ENCODE measurements around the gene LAD1. TPM values are rescaled to one million over a fixed set of nuclear protein-coding genes. Genes with fewer than 3 reads are reported as not detected.

The LAD1 gene, protein sequence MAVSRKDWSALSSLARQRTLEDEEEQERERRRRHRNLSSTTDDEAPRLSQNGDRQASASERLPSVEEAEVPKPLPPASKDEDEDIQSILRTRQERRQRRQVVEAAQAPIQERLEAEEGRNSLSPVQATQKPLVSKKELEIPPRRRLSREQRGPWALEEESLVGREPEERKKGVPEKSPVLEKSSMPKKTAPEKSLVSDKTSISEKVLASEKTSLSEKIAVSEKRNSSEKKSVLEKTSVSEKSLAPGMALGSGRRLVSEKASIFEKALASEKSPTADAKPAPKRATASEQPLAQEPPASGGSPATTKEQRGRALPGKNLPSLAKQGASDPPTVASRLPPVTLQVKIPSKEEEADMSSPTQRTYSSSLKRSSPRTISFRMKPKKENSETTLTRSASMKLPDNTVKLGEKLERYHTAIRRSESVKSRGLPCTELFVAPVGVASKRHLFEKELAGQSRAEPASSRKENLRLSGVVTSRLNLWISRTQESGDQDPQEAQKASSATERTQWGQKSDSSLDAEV
- total RNA-seq (1 to 10 TPM in 2 of 5 donors, under 1 TPM in 1, not detected in 2; 0.53 to 1.7 (median 1.1) TPM), total RNA-seq (0 to 4.6 (median 0.28) reads per million in 29 experiments)
- total RNA-seq (2013), result 0.22 TPM

GRCh38 chr1:201399018-201399351, at the start of gene LAD1:
Gene LAD1, minus strand, starts transcription at chr1:201399324. Its CDS starts 18 bp downstream, at chr1:201399306.
- ATAC-seq (replicated peaks in 1 of 4) (no peak), DNase-seq (no peak)
- H3K27me3 ChIP-seq (replicated peaks in 1 of 2; ENCODE audit: control insufficient read depth in 2 of 2, extremely low read depth in 1 of 2, insufficient read depth in 2 of 2, low read length in 1 of 2), result peaks cover 10 to 55% of the 10 kb centered on the region in 2 experiments
- H3K36me3 ChIP-seq (ENCODE audit: control insufficient read depth in 2 of 2, extremely low read depth in 1 of 2, insufficient read depth in 1 of 2, low read length in 1 of 2), result no peaks in the 10 kb centered on the region
- Mint-ChIP-seq H3K27ac (peak within 1 kb of the TSS in 1 of 2 donors; percentile 34), H3K4me1 (peaks cover 0 to 8% (median 4%) of the 10 kb centered on the region in 3 donors), H3K27me3 (peaks cover 29 to 46% of the 10 kb centered on the region in 2 donors), H3K36me3 (no peaks in the 10 kb centered on the region), H3K9me3 (no peaks in the 10 kb centered on the region), H3K4me3 (peak within 1 kb of the TSS in 1 of 3 donors; percentile 7)
- POLR2A ChIA-PET, result no interaction called here
- peaks cover 0 to 4% of the 10 kb centered on the region in 2 experiments for H3K4me1 ChIP-seq (ENCODE audit: control insufficient read depth in 1 of 2, extremely low read depth in 1 of 2, insufficient read depth in 2 of 2, low read length in 2 of 2)
- CTCF ChIA-PET, result no interaction called here
- H3K9me3 ChIP-seq, result no peaks in the 10 kb centered on the region
- WGBS (ENCODE audit: insufficient coverage), result 16% methylated on average over 25 of the region's 25 CpGs
- no peak within 1 kb of the TSS for H3K27ac ChIP-seq (ENCODE audit: low read length)
- no peak within 1 kb of the TSS for H3K4me3 ChIP-seq (ENCODE audit: control insufficient read depth in 1 of 2, extremely low read depth in 1 of 2, low read length in 1 of 2)

DNA sequence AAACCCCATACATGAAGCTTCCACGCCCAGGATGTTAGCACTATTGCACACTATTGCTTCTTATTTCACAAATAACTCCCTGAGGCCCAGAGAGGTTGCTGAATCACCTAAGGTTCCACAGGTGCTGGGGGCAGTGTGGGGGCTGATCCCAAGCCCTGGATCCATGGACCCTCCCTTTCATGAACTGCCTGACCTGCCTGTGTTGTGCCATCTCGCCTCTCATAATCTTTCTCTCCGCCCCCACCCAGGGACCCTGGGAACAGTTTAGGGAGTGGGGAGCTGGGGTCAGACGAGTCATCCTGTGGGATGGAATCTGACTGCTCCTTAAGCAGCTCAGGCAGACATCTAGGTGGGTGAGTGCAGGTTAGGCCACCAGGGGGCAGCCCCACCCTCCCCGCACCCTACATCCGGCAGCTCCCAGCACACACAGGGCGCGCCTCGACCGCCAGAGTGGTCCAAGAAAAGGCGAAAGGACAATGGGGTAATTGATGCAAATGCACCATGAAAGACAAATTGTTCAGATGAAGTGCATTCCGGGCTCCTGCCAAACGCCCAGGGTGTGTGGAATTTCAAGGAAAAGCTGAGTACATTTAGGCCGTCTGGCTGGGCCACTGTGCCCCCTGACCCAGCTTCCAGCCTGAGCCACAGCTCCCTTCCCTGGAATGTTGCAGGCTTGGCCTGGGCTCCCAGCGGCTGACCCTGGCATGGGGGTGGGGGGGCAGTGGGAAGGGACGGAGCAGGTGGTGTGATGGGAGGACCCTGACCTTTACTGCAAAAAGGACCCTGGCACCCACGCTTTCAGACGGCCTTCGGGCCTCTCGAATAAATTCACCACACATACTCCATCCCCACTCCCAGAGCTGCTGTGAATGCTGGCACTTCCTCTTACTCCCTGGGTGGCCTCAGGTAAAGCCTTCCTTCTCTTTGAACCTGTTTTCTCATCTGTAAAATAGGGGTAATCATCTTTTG, 49.1 kb upstream of the LAD1 start:
- DNase-seq (peak in 33 of 35 experiments; percentile 14 to 74 (median 43)), ATAC-seq (replicated peaks in 1 of 4) (peak; percentile 82 to 93 (median 86))
- Histone ChIP-seq H3K4me1 (ENCODE audit: control insufficient read depth in 1 of 2, extremely low read depth in 1 of 2, insufficient read depth in 2 of 2, low read length in 2 of 2) (peaks cover 0 to 9% of the 10 kb centered on the region in 2 experiments), H3K4me3 (ENCODE audit: control insufficient read depth in 1 of 2, extremely low read depth in 1 of 2, low read length in 1 of 2) (no peak overlapping the region), H3K27ac (ENCODE audit: low read length) (no peak overlapping the region), H3K27me3 (replicated peaks in 1 of 2; ENCODE audit: control insufficient read depth in 2 of 2, extremely low read depth in 1 of 2, insufficient read depth in 2 of 2, low read length in 1 of 2) (peaks cover 0 to 26% of the 10 kb centered on the region in 2 experiments), H3K36me3 (ENCODE audit: control insufficient read depth in 2 of 2, extremely low read depth in 1 of 2, insufficient read depth in 1 of 2, low read length in 1 of 2) (no peaks in the 10 kb centered on the region), H3K9me3 (no peaks in the 10 kb centered on the region)
- Mint-ChIP-seq H3K27me3 (peaks cover 16 to 17% of the 10 kb centered on the region in 2 donors), H3K4me1 (peaks cover 0 to 5% (median 3%) of the 10 kb centered on the region in 3 donors), H3K27ac (no peak overlapping the region), H3K36me3 (no peaks in the 10 kb centered on the region), H3K9me3 (peaks cover 0 to 4% (median 0%) of the 10 kb centered on the region in 3 donors), H3K4me3 (no peak overlapping the region)
- ChIA-PET POLR2A (no interaction called here), CTCF (interaction anchor here (0.6 to 2.7 kb wide), 20 partner anchors 13 to 1657 kb away, joined by 3 to 22 read pairs (median 4); no protein-coding TSS in a partner anchor)
- 54% methylated on average over 5 of the region's 20 CpGs for WGBS (ENCODE audit: insufficient coverage)

DNA sequence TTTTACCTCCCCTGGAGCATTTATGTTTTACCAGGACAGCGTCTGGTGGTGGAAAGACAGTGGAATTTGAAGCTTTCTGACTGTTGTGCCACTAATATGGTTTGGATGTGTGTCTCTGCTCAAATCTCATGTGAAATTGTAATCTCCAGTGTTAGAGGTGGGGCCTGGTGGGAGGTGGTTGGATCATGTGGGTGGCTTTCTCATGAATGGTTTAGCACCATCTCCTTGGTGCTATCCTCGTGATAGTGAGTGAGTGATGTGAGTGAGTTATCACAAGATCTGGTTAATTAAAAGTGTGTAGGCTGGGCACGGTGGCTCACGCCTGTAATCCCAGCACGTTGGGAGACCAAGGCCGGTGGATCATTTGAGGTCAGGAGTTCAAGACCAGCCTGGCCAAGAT, 46.2 kb upstream of the LAD1 start:
- peaks cover 0 to 18% of the 10 kb centered on the region in 2 experiments for H3K27me3 ChIP-seq (replicated peaks in 1 of 2; ENCODE audit: control insufficient read depth in 2 of 2, extremely low read depth in 1 of 2, insufficient read depth in 2 of 2, low read length in 1 of 2)
- no peak overlapping the region for H3K27ac ChIP-seq (ENCODE audit: low read length)
- Mint-ChIP-seq H3K36me3 (no peaks in the 10 kb centered on the region), H3K9me3 (peaks cover 0 to 4% (median 0%) of the 10 kb centered on the region in 3 donors), H3K4me3 (no peak overlapping the region), H3K27ac (no peak overlapping the region), H3K27me3 (peaks cover 10 to 18% of the 10 kb centered on the region in 2 donors), H3K4me1 (peaks cover 0 to 5% (median 3%) of the 10 kb centered on the region in 3 donors)
- no peaks in the 10 kb centered on the region for H3K9me3 ChIP-seq
- ChIA-PET CTCF (interaction anchor here (0.5 to 0.6 kb wide), 2 partner anchors 111 to 117 kb away, joined by 3 to 5 read pairs; no protein-coding TSS in a partner anchor), POLR2A (no interaction called here)
- no peak for DNase-seq
- ATAC-seq (replicated peaks in 1 of 4), result no peak
- H3K4me3 ChIP-seq (ENCODE audit: control insufficient read depth in 1 of 2, extremely low read depth in 1 of 2, low read length in 1 of 2), result no peak overlapping the region
- peaks cover 0 to 7% of the 10 kb centered on the region in 2 experiments for H3K4me1 ChIP-seq (ENCODE audit: control insufficient read depth in 1 of 2, extremely low read depth in 1 of 2, insufficient read depth in 2 of 2, low read length in 2 of 2)
- no peaks in the 10 kb centered on the region for H3K36me3 ChIP-seq (ENCODE audit: control insufficient read depth in 2 of 2, extremely low read depth in 1 of 2, insufficient read depth in 1 of 2, low read length in 1 of 2)
- WGBS (ENCODE audit: insufficient coverage), result 64% methylated on average over 2 of the region's 6 CpGs

DNA sequence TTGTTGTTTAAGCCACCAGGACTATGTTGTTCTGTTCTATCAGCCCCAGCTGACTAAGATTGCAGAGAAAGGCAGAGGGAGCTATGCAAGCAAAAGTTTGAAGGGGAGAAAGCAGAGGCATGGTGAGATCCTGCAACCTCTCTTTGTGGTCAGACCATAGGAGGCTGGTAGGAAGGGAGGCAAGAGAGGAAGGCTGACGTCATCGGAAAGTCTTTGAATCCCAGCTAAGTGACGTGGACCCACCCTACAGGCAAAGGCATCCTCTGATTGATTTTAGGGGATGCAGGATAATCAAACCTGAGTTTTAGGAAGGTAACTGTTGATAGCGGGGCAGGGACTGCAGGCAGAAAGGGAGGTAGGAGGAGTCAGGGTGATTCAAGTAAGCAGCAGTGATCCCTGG, 45.7 kb upstream of the LAD1 start:
- Histone ChIP-seq H3K36me3 (ENCODE audit: control insufficient read depth in 2 of 2, extremely low read depth in 1 of 2, insufficient read depth in 1 of 2, low read length in 1 of 2) (no peaks in the 10 kb centered on the region), H3K27ac (ENCODE audit: low read length) (no peak overlapping the region), H3K27me3 (replicated peaks in 1 of 2; ENCODE audit: control insufficient read depth in 2 of 2, extremely low read depth in 1 of 2, insufficient read depth in 2 of 2, low read length in 1 of 2) (peaks cover 0 to 18% of the 10 kb centered on the region in 2 experiments), H3K4me1 (ENCODE audit: control insufficient read depth in 1 of 2, extremely low read depth in 1 of 2, insufficient read depth in 2 of 2, low read length in 2 of 2) (peaks cover 0 to 7% of the 10 kb centered on the region in 2 experiments), H3K9me3 (no peaks in the 10 kb centered on the region), H3K4me3 (ENCODE audit: control insufficient read depth in 1 of 2, extremely low read depth in 1 of 2, low read length in 1 of 2) (no peak overlapping the region)
- no peak overlapping the region for H3K27ac Mint-ChIP-seq
- H3K4me1 Mint-ChIP-seq, result peaks cover 0 to 5% (median 3%) of the 10 kb centered on the region in 3 donors
- DNase-seq (no peak), ATAC-seq (replicated peaks in 1 of 4) (no peak)
- no peak overlapping the region for H3K4me3 Mint-ChIP-seq
- H3K27me3 Mint-ChIP-seq, result peaks cover 7 to 14% of the 10 kb centered on the region in 2 donors
- peaks cover 0 to 4% (median 0%) of the 10 kb centered on the region in 3 donors for H3K9me3 Mint-ChIP-seq
- no CpG with 5 or more reads among the region's 4 CpGs for WGBS (ENCODE audit: insufficient coverage)
- no peaks in the 10 kb centered on the region for H3K36me3 Mint-ChIP-seq
- POLR2A ChIA-PET, result no interaction called here
- CTCF ChIA-PET, result interaction anchor here in 1 of 2 donors (0.6 kb wide), 1 partner anchor 111 kb away, joined by 5 read pairs; no protein-coding TSS in a partner anchor

GRCh38 chr1:201443747-201444146, 44.6 kb upstream of the LAD1 start:
- ChIA-PET POLR2A (no interaction called here), CTCF (no interaction called here)
- ATAC-seq (replicated peaks in 1 of 4) (no peak), DNase-seq (no peak)
- peaks cover 5 to 14% of the 10 kb centered on the region in 2 donors for H3K27me3 Mint-ChIP-seq
- H3K36me3 ChIP-seq (ENCODE audit: control insufficient read depth in 2 of 2, extremely low read depth in 1 of 2, insufficient read depth in 1 of 2, low read length in 1 of 2), result no peaks in the 10 kb centered on the region
- peaks cover 0 to 4% (median 0%) of the 10 kb centered on the region in 3 donors for H3K9me3 Mint-ChIP-seq
- H3K4me1 ChIP-seq (ENCODE audit: control insufficient read depth in 1 of 2, extremely low read depth in 1 of 2, insufficient read depth in 2 of 2, low read length in 2 of 2), result peaks cover 0 to 7% of the 10 kb centered on the region in 2 experiments
- peaks cover 0 to 12% of the 10 kb centered on the region in 2 experiments for H3K27me3 ChIP-seq (replicated peaks in 1 of 2; ENCODE audit: control insufficient read depth in 2 of 2, extremely low read depth in 1 of 2, insufficient read depth in 2 of 2, low read length in 1 of 2)
- H3K4me1 Mint-ChIP-seq, result peaks cover 0 to 5% (median 3%) of the 10 kb centered on the region in 3 donors
- H3K27ac Mint-ChIP-seq, result no peak overlapping the region
- no peak overlapping the region for H3K27ac ChIP-seq (ENCODE audit: low read length)
- no peaks in the 10 kb centered on the region for H3K9me3 ChIP-seq
- 88% methylated on average over 6 of the region's 7 CpGs for WGBS (ENCODE audit: insufficient coverage)
- H3K4me3 ChIP-seq (ENCODE audit: control insufficient read depth in 1 of 2, extremely low read depth in 1 of 2, low read length in 1 of 2), result no peak overlapping the region
- H3K4me3 Mint-ChIP-seq, result no peak overlapping the region
- no peaks in the 10 kb centered on the region for H3K36me3 Mint-ChIP-seq

DNA sequence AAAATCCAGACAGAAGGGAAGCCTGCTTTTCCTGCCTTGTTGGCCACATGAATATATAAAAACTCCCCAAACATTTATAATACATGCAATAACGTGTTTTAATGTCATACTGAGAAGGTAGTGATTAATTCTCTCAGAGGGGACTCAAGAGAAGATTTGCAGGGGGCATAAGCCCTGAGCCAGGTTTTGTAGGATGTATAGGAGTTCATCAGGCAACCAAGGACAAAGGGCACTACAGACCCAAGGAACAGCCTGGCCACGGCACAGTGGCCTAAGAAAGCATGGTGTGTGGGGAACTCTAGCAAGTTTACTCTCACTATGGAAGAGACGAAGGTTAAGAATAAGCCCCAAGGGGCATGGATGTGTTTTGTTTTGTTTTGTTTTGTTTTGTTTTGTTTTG, 37.8 kb upstream of the LAD1 start:
- DNase-seq, result no peak
- no peak for ATAC-seq (replicated peaks in 1 of 4)
- Histone ChIP-seq H3K4me1 (ENCODE audit: control insufficient read depth in 1 of 2, extremely low read depth in 1 of 2, insufficient read depth in 2 of 2, low read length in 2 of 2) (peaks cover 0 to 7% of the 10 kb centered on the region in 2 experiments), H3K36me3 (ENCODE audit: control insufficient read depth in 2 of 2, extremely low read depth in 1 of 2, insufficient read depth in 1 of 2, low read length in 1 of 2) (no peaks in the 10 kb centered on the region), H3K4me3 (ENCODE audit: control insufficient read depth in 1 of 2, extremely low read depth in 1 of 2, low read length in 1 of 2) (no peak overlapping the region), H3K9me3 (no peaks in the 10 kb centered on the region), H3K27ac (ENCODE audit: low read length) (no peak overlapping the region), H3K27me3 (replicated peaks in 1 of 2; ENCODE audit: control insufficient read depth in 2 of 2, extremely low read depth in 1 of 2, insufficient read depth in 2 of 2, low read length in 1 of 2) (peaks cover 0 to 5% of the 10 kb centered on the region in 2 experiments)
- 83% methylated on average over 1 of the region's 3 CpGs for WGBS (ENCODE audit: insufficient coverage)
- Mint-ChIP-seq H3K4me1 (peaks cover 4 to 10% (median 6%) of the 10 kb centered on the region in 3 donors), H3K27ac (no peak overlapping the region), H3K27me3 (peaks cover 14 to 22% of the 10 kb centered on the region in 2 donors), H3K9me3 (no peaks in the 10 kb centered on the region), H3K36me3 (no peaks in the 10 kb centered on the region), H3K4me3 (no peak overlapping the region)
- CTCF ChIA-PET, result no interaction called here
- POLR2A ChIA-PET, result no interaction called here

Data from T-cell (primary cell).